ENCODE data around the gene AZU1.

Gene AZU1

GRCh38 chr19:797528-798414, 29.9 kb upstream of the AZU1 start:
- peak; percentile 86 to 87 for DNase-seq (ENCODE audit: low read depth in 2 of 2)

GRCh38 chr19:798415-799075, 29.1 kb upstream of the AZU1 start:
- DNase-seq (ENCODE audit: low read depth in 2 of 2), result no peak

GRCh38 chr19:799076-799881, 28.4 kb upstream of the AZU1 start:
- DNase-seq (ENCODE audit: low read depth in 2 of 2), result no peak

GRCh38 chr19:800360-801029, 27.1 kb upstream of the AZU1 start:
- no peak for DNase-seq (ENCODE audit: low read depth in 2 of 2)

- no peak for DNase-seq (ENCODE audit: low read depth in 2 of 2)
Measured at GRCh38 chr19:801030-801860, 26.4 kb upstream of the AZU1 start.

GRCh38 chr19:801861-802497, 25.7 kb upstream of the AZU1 start:
- no peak for DNase-seq (ENCODE audit: low read depth in 2 of 2)

GRCh38 chr19:802498-803098, 25.0 kb upstream of the AZU1 start:
- DNase-seq (ENCODE audit: low read depth in 2 of 2), result no peak

GRCh38 chr19:803099-803561, 24.5 kb upstream of the AZU1 start:
- DNase-seq (ENCODE audit: low read depth in 2 of 2), result no peak

GRCh38 chr19:803686-804418, 23.8 kb upstream of the AZU1 start:
- no peak for DNase-seq (ENCODE audit: low read depth in 2 of 2)

- DNase-seq (ENCODE audit: low read depth in 2 of 2), result no peak
Measured at GRCh38 chr19:804419-805165, 23.0 kb upstream of the AZU1 start.

- no peak for DNase-seq (ENCODE audit: low read depth in 2 of 2)
Measured at GRCh38 chr19:805166-805551, 22.5 kb upstream of the AZU1 start.

GRCh38 chr19:805600-806550, 21.8 kb upstream of the AZU1 start:
- no peak for DNase-seq (ENCODE audit: low read depth in 2 of 2)

- no peak for DNase-seq (ENCODE audit: low read depth in 2 of 2)
Measured at GRCh38 chr19:806815-807421, 20.7 kb upstream of the AZU1 start.

GRCh38 chr19:807627-808422, 19.8 kb upstream of the AZU1 start:
- no peak for DNase-seq (ENCODE audit: low read depth in 2 of 2)

GRCh38 chr19:808423-808775, 19.2 kb upstream of the AZU1 start:
- no peak for DNase-seq (ENCODE audit: low read depth in 2 of 2)
